Endodermal cell (in vitro differentiated cells): ENCODE measurements around the gene TTYH2. TPM values are rescaled to one million over a fixed set of nuclear protein-coding genes. Genes with fewer than 3 reads are reported as not detected.
A peak's percentile ranks its signal among the peaks of the same experiment; 100 is the strongest.
"Not testable (repeated sequence)": the region's sequence is repeated elsewhere in the genome, so short reads cannot be mapped to it uniquely, and the experiment has no call there.

Source experiments
- DNase-seq: peaks from one replicate; pipeline ENCODE4 v3.0.0-alpha.2; 2017
- H3K27ac ChIP-seq: 2 replicates; pipeline ENCODE4 v1.5.1; 2013; ENCODE audit warnings: mild to moderate bottlenecking, low read depth, low read length, moderate library complexity
- H3K27me3 ChIP-seq: 2 replicates; pipeline ENCODE4 v1.6.1; 2013; ENCODE audit warnings: mild to moderate bottlenecking, low read length, moderate library complexity; ENCODE audit not compliant: insufficient read depth, control insufficient read depth, poor library complexity, severe bottlenecking
- H3K36me3 ChIP-seq: 2 replicates; pipeline ENCODE4 v1.7.0; 2013; ENCODE audit warnings: mild to moderate bottlenecking, low read length, moderate library complexity; ENCODE audit not compliant: control insufficient read depth, insufficient read depth
- H3K4me1 ChIP-seq: one replicate; pipeline ENCODE4 v1.7.0; 2013; ENCODE audit warnings: low read length; ENCODE audit not compliant: control insufficient read depth, insufficient read depth
- H3K4me3 ChIP-seq: 2 replicates; pipeline ENCODE4 v1.5.1; 2013; ENCODE audit warnings: mild to moderate bottlenecking, low read length, moderate library complexity
- H3K9ac ChIP-seq: 2 replicates; pipeline ENCODE4 v1.6.1; 2013; ENCODE audit warnings: mild to moderate bottlenecking, low read length, moderate library complexity; ENCODE audit not compliant: poor library complexity, severe bottlenecking; ENCODE audit errors: extremely low read depth
- H3K9me3 ChIP-seq: 2 replicates; pipeline ENCODE4 v1.6.1; 2013; ENCODE audit warnings: mild to moderate bottlenecking, low read length, moderate library complexity; ENCODE audit not compliant: control insufficient read depth
- H3K27ac Mint-ChIP-seq: 2 replicates; pipeline ENCODE4 v1.8.0; 2020; ENCODE audit warnings: mixed read lengths
- H3K27me3 Mint-ChIP-seq: 2 replicates; pipeline ENCODE4 v1.8.0; 2021; ENCODE audit warnings: mild to moderate bottlenecking, mixed read lengths; ENCODE audit not compliant: insufficient read depth
- H3K36me3 Mint-ChIP-seq: 2 replicates; pipeline ENCODE4 v1.8.0; 2020; ENCODE audit warnings: low read depth, mixed read lengths
- H3K4me1 Mint-ChIP-seq: 2 replicates; pipeline ENCODE4 v1.8.0; 2020; ENCODE audit warnings: mixed read lengths
- H3K4me3 Mint-ChIP-seq: 2 replicates; pipeline ENCODE4 v1.8.0; 2020; ENCODE audit warnings: mild to moderate bottlenecking, moderate library complexity, mixed read lengths
- H3K9me3 Mint-ChIP-seq: 2 replicates; pipeline ENCODE4 v1.8.0; 2020; ENCODE audit warnings: mild to moderate bottlenecking, mixed read lengths
- WGBS, 2 experiments: methylation state at CpG; one replicate each; pipeline versions ENCODE4 v1.1.5 to v1.1.7; 2013; ENCODE audit warnings: missing lambda C conversion rate in 2 of 2, mixed read lengths in 1 of 2; ENCODE audit not compliant: insufficient coverage in 1 of 2, insufficient read length in 1 of 2; 5-methylcytosine and 5-hydroxymethylcytosine counted together
- total RNA-seq, 2 donors: library from RNA; stranded (reverse); fragmentation: NEBNext Ultra II Directional in 1 of 2; extraction: Animal tissue kit (Norgen Biotek cat#: 25700) in 1 of 2; gene quantifications; 2 replicates in 1 of 2; 3 replicates in 1 of 2; pipeline ENCODE4 v1.2.1, GENCODE V29; 2021
- TF ChIP-seq, protein P1 (sequence below): fragments of 200-600 bp; sonication (generic); conservative IDR thresholded peaks from 2 replicates; pipeline ENCODE4 v1.5.0; 2021; ENCODE audit warnings: antibody characterized with exemption, mild to moderate bottlenecking

The TTYH2 gene
- total RNA-seq, 2 donors from 2014 or later = 1.2 to 1.6 TPM

DNA sequence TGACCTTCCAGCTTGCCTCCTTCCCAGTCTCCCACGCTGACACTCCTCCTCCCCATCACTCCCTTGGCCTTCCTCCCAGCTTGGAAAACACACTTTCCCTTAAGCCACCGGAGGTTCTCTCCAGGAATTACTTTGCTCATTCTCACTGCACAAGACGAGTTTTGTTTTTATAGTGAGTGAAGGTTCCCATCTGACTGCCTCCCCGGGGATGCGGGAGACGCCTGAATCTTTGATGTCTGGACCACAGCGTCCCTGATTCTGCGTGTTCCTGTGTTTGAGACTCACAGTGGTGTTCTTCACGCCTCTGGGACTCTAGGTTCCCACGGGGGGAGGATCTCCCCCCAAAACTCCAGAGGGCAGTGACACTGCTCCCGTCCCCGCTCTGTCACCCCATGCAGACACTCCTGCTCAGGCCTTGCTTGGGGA is 62.7 kb downstream of the TTYH2 start:
- Mint-ChIP-seq H3K4me1 (peaks cover 11% of the 10 kb centered on the region), H3K9me3 (no peaks in the 10 kb centered on the region), H3K4me3 (no peak overlapping the region), H3K27ac (no peak overlapping the region), H3K36me3 (no peaks in the 10 kb centered on the region), H3K27me3 (peaks cover 29% of the 10 kb centered on the region)
- TF ChIP-seq, protein P1, sequence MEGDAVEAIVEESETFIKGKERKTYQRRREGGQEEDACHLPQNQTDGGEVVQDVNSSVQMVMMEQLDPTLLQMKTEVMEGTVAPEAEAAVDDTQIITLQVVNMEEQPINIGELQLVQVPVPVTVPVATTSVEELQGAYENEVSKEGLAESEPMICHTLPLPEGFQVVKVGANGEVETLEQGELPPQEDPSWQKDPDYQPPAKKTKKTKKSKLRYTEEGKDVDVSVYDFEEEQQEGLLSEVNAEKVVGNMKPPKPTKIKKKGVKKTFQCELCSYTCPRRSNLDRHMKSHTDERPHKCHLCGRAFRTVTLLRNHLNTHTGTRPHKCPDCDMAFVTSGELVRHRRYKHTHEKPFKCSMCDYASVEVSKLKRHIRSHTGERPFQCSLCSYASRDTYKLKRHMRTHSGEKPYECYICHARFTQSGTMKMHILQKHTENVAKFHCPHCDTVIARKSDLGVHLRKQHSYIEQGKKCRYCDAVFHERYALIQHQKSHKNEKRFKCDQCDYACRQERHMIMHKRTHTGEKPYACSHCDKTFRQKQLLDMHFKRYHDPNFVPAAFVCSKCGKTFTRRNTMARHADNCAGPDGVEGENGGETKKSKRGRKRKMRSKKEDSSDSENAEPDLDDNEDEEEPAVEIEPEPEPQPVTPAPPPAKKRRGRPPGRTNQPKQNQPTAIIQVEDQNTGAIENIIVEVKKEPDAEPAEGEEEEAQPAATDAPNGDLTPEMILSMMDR = no peak
- WGBS, 2 experiments = 77 to 88% methylated on average over 5 to 12 of the region's 12 CpGs
- DNase-seq = no peak
- H3K4me3 ChIP-seq = no peak overlapping the region
- peaks cover 20% of the 10 kb centered on the region for H3K27me3 ChIP-seq
- no peaks in the 10 kb centered on the region for H3K36me3 ChIP-seq
- H3K27ac ChIP-seq = peak overlapping the region; percentile 95
- no peaks in the 10 kb centered on the region for H3K9me3 ChIP-seq
- no peaks in the 10 kb centered on the region for H3K4me1 ChIP-seq
- H3K9ac ChIP-seq = no peak overlapping the region

DNA sequence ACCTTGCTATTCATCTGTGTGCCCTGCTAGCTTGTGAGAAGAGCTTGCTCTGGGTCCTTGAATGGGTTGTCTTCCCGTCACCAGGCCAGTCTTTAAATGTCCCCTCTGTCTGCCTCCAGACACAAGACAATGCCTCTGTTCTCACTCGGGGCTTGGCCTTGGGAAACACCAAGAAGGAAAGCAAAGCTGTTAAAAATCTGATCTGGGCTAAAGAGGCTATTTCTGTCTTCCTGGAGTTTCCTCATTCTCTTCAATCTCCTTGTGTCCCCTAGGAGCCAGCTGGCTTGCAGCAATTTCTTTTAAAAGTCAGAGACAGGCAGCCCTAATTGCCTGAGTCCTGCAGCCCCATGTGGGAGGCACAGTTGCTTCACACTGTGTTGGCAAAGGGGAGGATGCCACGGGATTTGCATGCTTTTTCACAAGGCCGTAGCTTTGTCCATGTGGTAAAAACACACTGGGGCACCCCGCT is 63.2 kb downstream of the TTYH2 start:
- H3K9me3 Mint-ChIP-seq = no peaks in the 10 kb centered on the region
- H3K27me3 Mint-ChIP-seq = peaks cover 29% of the 10 kb centered on the region
- H3K27ac ChIP-seq = peak overlapping the region; percentile 95
- no peak overlapping the region for H3K4me3 ChIP-seq
- peaks cover 11% of the 10 kb centered on the region for H3K4me1 Mint-ChIP-seq
- H3K27ac Mint-ChIP-seq = no peak overlapping the region
- peak overlapping the region; percentile 11 for H3K9ac ChIP-seq
- WGBS, 2 experiments = 60 to 66% methylated on average over 3 to 5 of the region's 5 CpGs
- no peak for DNase-seq
- no peak overlapping the region for H3K4me3 Mint-ChIP-seq
- H3K27me3 ChIP-seq = peaks cover 20% of the 10 kb centered on the region
- no peaks in the 10 kb centered on the region for H3K9me3 ChIP-seq
- no peaks in the 10 kb centered on the region for H3K36me3 Mint-ChIP-seq
- H3K4me1 ChIP-seq = no peaks in the 10 kb centered on the region
- TF ChIP-seq, protein P1 = no peak
- H3K36me3 ChIP-seq = no peaks in the 10 kb centered on the region

DNA sequence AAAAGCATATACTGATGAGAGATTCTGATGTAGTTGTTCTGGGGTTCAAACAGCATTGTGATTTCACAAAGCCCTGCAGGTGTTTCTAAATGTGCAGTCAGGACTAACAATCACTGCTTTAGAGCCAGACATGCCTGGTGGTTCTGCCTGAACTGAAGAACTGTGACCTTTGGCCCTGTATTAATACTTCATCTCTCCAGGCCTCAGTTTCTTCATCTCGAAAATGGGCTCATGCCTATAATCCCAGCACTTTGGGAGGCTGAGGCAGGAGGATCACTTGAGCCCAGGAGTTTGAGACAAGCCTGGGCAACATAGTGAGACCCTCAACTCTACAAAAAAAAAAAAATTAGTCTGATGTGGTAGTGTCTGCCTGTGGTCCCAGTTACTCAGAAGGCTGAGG is 64.6 kb downstream of the TTYH2 start:
- no peaks in the 10 kb centered on the region for H3K4me1 ChIP-seq
- Mint-ChIP-seq H3K36me3 (no peaks in the 10 kb centered on the region), H3K4me3 (no peak overlapping the region), H3K27me3 (peaks cover 29% of the 10 kb centered on the region), H3K4me1 (peaks cover 7% of the 10 kb centered on the region), H3K9me3 (no peaks in the 10 kb centered on the region), H3K27ac (no peak overlapping the region)
- H3K36me3 ChIP-seq = no peaks in the 10 kb centered on the region
- H3K27ac ChIP-seq = peak overlapping the region; percentile 79
- H3K9me3 ChIP-seq = no peaks in the 10 kb centered on the region
- DNase-seq = no peak
- TF ChIP-seq, protein P1 = no peak
- H3K9ac ChIP-seq = no peak overlapping the region
- WGBS, 2 experiments = 72 to 86% methylated on average over 1 of the region's 1 CpG
- H3K27me3 ChIP-seq = peaks cover 20% of the 10 kb centered on the region
- no peak overlapping the region for H3K4me3 ChIP-seq

DNA sequence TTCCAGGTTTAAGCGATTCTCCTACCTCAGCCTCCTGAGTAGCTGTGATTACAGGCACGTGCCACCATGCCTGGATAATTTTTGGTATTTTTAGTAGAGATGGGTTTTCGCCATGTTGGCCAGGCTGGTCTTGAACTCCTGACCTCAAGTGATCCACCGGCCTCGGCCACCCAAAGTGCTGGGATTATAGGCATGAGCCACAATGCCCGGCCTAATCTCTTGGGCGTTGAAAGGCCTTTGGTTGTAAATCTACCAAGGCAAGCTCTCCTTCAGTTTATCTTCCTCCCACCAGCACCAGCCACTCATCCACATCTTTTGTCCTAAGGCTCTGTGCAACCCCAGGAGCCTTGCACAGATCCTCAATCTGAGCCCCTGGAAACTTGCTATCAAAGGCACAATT is 66.2 kb downstream of the TTYH2 start:
- not testable (repeated sequence) for H3K4me3 Mint-ChIP-seq, H3K4me1 Mint-ChIP-seq, H3K9me3 Mint-ChIP-seq, H3K27ac ChIP-seq, H3K36me3 ChIP-seq, H3K9ac ChIP-seq, H3K36me3 Mint-ChIP-seq, H3K4me3 ChIP-seq, H3K9me3 ChIP-seq, H3K4me1 ChIP-seq, H3K27ac Mint-ChIP-seq, H3K27me3 ChIP-seq, DNase-seq
- peaks cover 17% of the 10 kb centered on the region for H3K27me3 Mint-ChIP-seq
- 90 to 92% methylated on average over 7 of the region's 7 CpGs for WGBS, 2 experiments
